K562 (cell line): ENCODE results near the gene SYK. TPM values are rescaled to one million over a fixed set of nuclear protein-coding genes. Genes with fewer than 3 reads are reported as not detected.
A peak's percentile ranks its signal among the peaks of the same experiment; 100 is the strongest.

Experiments
- BRD9 ChIP-seq: fragments of 450-650 bp; IDR thresholded peaks from 2 replicates; pipeline ENCODE4 v1.6.1; 2018; ENCODE audit warnings: low read depth; ENCODE audit not compliant: partially characterized antibody
- E2F3 ChIP-seq: fragments of 250-450 bp; sonication (Bioruptor Pico); IDR thresholded peaks from 2 replicates; pipeline ENCODE4 v1.4.0; 2020; ENCODE audit warnings: mild to moderate bottlenecking
- EP400 ChIP-seq: fragments of 450-650 bp; IDR thresholded peaks from 2 replicates; pipeline ENCODE4 v1.6.1; 2017; ENCODE audit warnings: antibody characterized with exemption, mild to moderate bottlenecking, moderate library complexity
- ETV6 ChIP-seq, 3 experiments: fragments of 150-350 bp in 1 of 3; sonication (generic) in 1 of 3; formaldehyde crosslinking in 1 of 3; IDR thresholded peaks; 2 replicates each; pipeline versions ENCODE4 v1.6.1 to v1.8.0; 2014 to 2022; ENCODE audit warnings: borderline replicate concordance in 2 of 3, low read depth in 2 of 3, antibody characterized with exemption in 1 of 3, low read length in 1 of 3, mild to moderate bottlenecking in 1 of 3, missing genetic modification reagents in 1 of 3
- FOS ChIP-seq: IDR thresholded peaks from 3 replicates; pipeline ENCODE4 v1.6.1; 2011; ENCODE audit not compliant: insufficient read length; ENCODE audit errors: extremely low read depth
- FOXM1 ChIP-seq, 2 experiments: fragments of 450-650 bp in 1 of 2; sonication (generic) in 1 of 2; formaldehyde crosslinking in 1 of 2; IDR thresholded peaks; 2 replicates each; pipeline versions ENCODE4 v1.6.1 to v1.9.0; 2017 to 2022; ENCODE audit warnings: low read depth in 2 of 2, mild to moderate bottlenecking in 2 of 2, missing genetic modification reagents in 1 of 2, moderate library complexity in 1 of 2
- KLF1 ChIP-seq: fragments of 450-650 bp; IDR thresholded peaks from 2 replicates; pipeline ENCODE4 v1.6.1; 2016; ENCODE audit warnings: missing genetic modification characterization, missing compliant biosample characterization
- MAX ChIP-seq: sonication (generic); formaldehyde crosslinking; IDR thresholded peaks from 2 replicates; pipeline ENCODE4 v1.9.0; 2022; ENCODE audit warnings: mild to moderate bottlenecking, missing genetic modification reagents
- MCM5 ChIP-seq: fragments of 450-650 bp; IDR thresholded peaks from 2 replicates; pipeline ENCODE4 v1.6.1; 2016; ENCODE audit warnings: low read depth
- MYNN ChIP-seq, 2 experiments: sonication (generic); formaldehyde crosslinking in 1 of 2; IDR thresholded peaks; 2 replicates each; pipeline versions ENCODE4 v1.5.0 to v1.6.1; 2016 to 2020; ENCODE audit warnings: antibody characterized with exemption in 1 of 2, missing genetic modification reagents in 1 of 2
- NONO ChIP-seq, 2 experiments: fragments of 200-400 bp in 1 of 2; fragments of 450-650 bp in 1 of 2; formaldehyde crosslinking in 1 of 2; IDR thresholded peaks; 2 replicates each; pipeline ENCODE4 v1.6.1; 2017; ENCODE audit warnings: low read depth in 2 of 2, mild to moderate bottlenecking in 2 of 2, moderate library complexity in 2 of 2, low read length in 1 of 2
- NRF1 ChIP-seq, 2 experiments: fragments of 450-650 bp; IDR thresholded peaks in 1 of 2; conservative IDR thresholded peaks in 1 of 2; 2 replicates each; pipeline ENCODE4 v1.6.1; 2014; ENCODE audit warnings: mild to moderate bottlenecking in 2 of 2
- PHF20 ChIP-seq: fragments of 450-650 bp; IDR thresholded peaks from 2 replicates; pipeline ENCODE4 v1.6.1; 2018; ENCODE audit not compliant: partially characterized antibody
- POLR2A ChIP-seq: fragments of 450-650 bp; conservative IDR thresholded peaks from 2 replicates; pipeline ENCODE4 v1.6.1; 2016
- POLR2AphosphoS2 ChIP-seq: IDR thresholded peaks from 2 replicates; pipeline ENCODE4 v1.6.1; 2012; ENCODE audit warnings: low read length, improper control_type of control experiment
- POLR2G ChIP-seq: fragments of 200-400 bp; formaldehyde crosslinking; IDR thresholded peaks from 2 replicates; pipeline ENCODE4 v1.6.1; 2017; ENCODE audit warnings: low read depth, mild to moderate bottlenecking, antibody characterized with exemption, low read length, moderate library complexity
- POLR2H ChIP-seq: IDR thresholded peaks from 2 replicates; pipeline ENCODE4 v1.6.1; 2016; ENCODE audit warnings: missing genetic modification characterization, low read depth, mild to moderate bottlenecking, control low read depth, missing compliant biosample characterization, moderate library complexity
- SP2 ChIP-seq: IDR thresholded peaks from 2 replicates; pipeline ENCODE4 v1.6.1; 2011; ENCODE audit warnings: mild to moderate bottlenecking, low read depth, low read length, moderate library complexity; ENCODE audit not compliant: poor library complexity, severe bottlenecking; ENCODE audit errors: extremely low read depth
- SRF ChIP-seq, 2 experiments: fragments of 250-450, 450-650 bp in 1 of 2; sonication (Bioruptor Pico) in 1 of 2; sonication (generic) in 1 of 2; formaldehyde crosslinking; IDR thresholded peaks; 2 replicates each; pipeline versions ENCODE4 v1.5.0 to v1.5.1; 2020 to 2022; ENCODE audit warnings: mild to moderate bottlenecking in 1 of 2, missing genetic modification reagents in 1 of 2
- TAF7 ChIP-seq: fragments of 450-650 bp; IDR thresholded peaks from 2 replicates; pipeline ENCODE4 v1.6.1; 2016; ENCODE audit warnings: missing genetic modification characterization, missing compliant biosample characterization
- XRCC3 ChIP-seq: fragments of 450-650 bp; IDR thresholded peaks from 2 replicates; pipeline ENCODE4 v1.6.1; 2017; ENCODE audit warnings: mild to moderate bottlenecking, moderate library complexity
- YBX1 ChIP-seq: fragments of 450-650 bp; IDR thresholded peaks from 2 replicates; pipeline ENCODE4 v1.7.1; 2016; ENCODE audit warnings: mild to moderate bottlenecking
- ZEB2 ChIP-seq: fragments of 450-650 bp; IDR thresholded peaks from 2 replicates; pipeline ENCODE4 v1.6.1; 2016
- ZFX ChIP-seq: sonication (generic); formaldehyde crosslinking; IDR thresholded peaks from 2 replicates; pipeline ENCODE4 v1.8.0; 2022; ENCODE audit warnings: mild to moderate bottlenecking, missing genetic modification reagents, moderate library complexity
- ZNF232 ChIP-seq: sonication (generic); formaldehyde crosslinking; IDR thresholded peaks from 2 replicates; pipeline ENCODE4 v1.8.0; 2022; ENCODE audit warnings: mild to moderate bottlenecking, missing genetic modification reagents
- polyA plus RNA-seq, 8 experiments: library from polyadenylated mRNA; depleted of rRNA in 4 of 8; stranded (reverse) in 5 of 8; unstranded in 3 of 8; fragments of >200 nt; fragmentation: Nextera tagmentation in 2 of 8; fragmentation: Illumina TruSeq in 1 of 8; extraction: Ambion mirVana in 2 of 8; extraction: Trizol in 1 of 8; gene quantifications; 2 replicates each; pipeline versions ENCODE4 v1.2.1 to v1.2.3, GENCODE V29; 2011 to 2014; ENCODE audit warnings: inconsistent platforms in 1 of 8, missing spikeins in 1 of 8
- total RNA-seq, 7 experiments: library from RNA; depleted of rRNA in 6 of 7; stranded (reverse); fragments of >200 nt in 6 of 7; fragmentation: Illumina TruSeq in 2 of 7; extraction: Trizol in 2 of 7; gene quantifications; 2 replicates each; pipeline versions ENCODE4 v1.2.1 to v1.2.3, GENCODE V29; 2011 to 2021; ENCODE audit warnings: low replicate concordance in 1 of 7
- TF ChIP-seq, protein P1 (sequence below), 2 experiments: fragments of 450-650 bp; conservative IDR thresholded peaks; 2 replicates each; pipeline ENCODE4 v1.6.1; 2017; ENCODE audit warnings: mild to moderate bottlenecking in 2 of 2, moderate library complexity in 2 of 2
- TF ChIP-seq, protein P2 (sequence below): sonication (generic); formaldehyde crosslinking; IDR thresholded peaks from 2 replicates; pipeline ENCODE4 v1.9.0; 2022; ENCODE audit warnings: mild to moderate bottlenecking, missing genetic modification reagents

The SYK gene
- total and polyA plus RNA-seq, 9 of the 15 experiments (the other 6 are each of a cell fraction or from before 2014, with no cell fraction given) = 3.9 to 32.7 (median 16.7) TPM

- TF ChIP-seq FOXM1 (IDR thresholded peaks at IDR 0.05; ENCODE audit: low read depth) (no peak), FOXM1 (CRISPR knock-in tag; IDR thresholded peaks at IDR 0.05; ENCODE audit: low read depth) (no peak), ZFX (CRISPR knock-in tag) (peak; percentile 89; the same call in 1 of the 2 replicates), KLF1 (tag) (0 out of 2 replicates have a peak, but pooled peaks have one; percentile 80), E2F3 (CRISPR knock-in tag) (peak; percentile 55; the same call in 1 of the 2 replicates), SRF (CRISPR knock-in tag; IDR thresholded peaks at IDR 0.05) (no peak), EP400 (no peak), ZEB2 (peak; percentile 76), POLR2A (peak; percentile 62), ETV6 (IDR thresholded peaks at IDR 0.05; ENCODE audit: borderline replicate concordance in 1 of 2, low read depth in 2 of 2, low read length in 1 of 2) (peak; percentile 56 to 81; a peak in 3 of 4 replicates), ETV6 (CRISPR knock-in tag; IDR thresholded peaks at IDR 0.05; ENCODE audit: borderline replicate concordance) (no peak), SP2 (no peak), YBX1 (no peak), MYNN (IDR thresholded peaks at IDR 0.05) (no peak), MYNN (CRISPR knock-in tag; IDR thresholded peaks at IDR 0.05) (no peak), TAF7 (tag) (no peak), XRCC3 (no peak), POLR2G (peak; percentile 93), POLR2AphosphoS2 (no peak), MAX (CRISPR knock-in tag) (peak; percentile 86), NONO (IDR thresholded peaks at IDR 0.05; ENCODE audit: low read depth in 2 of 2, low read length in 1 of 2) (peak in 1 of 2 experiments; percentile 39; a peak in 1 of 4 replicates), NRF1 (conservative IDR thresholded peaks at IDR 0.05 in 1 of 2, IDR thresholded peaks at IDR 0.05 in 1 of 2) (peak; percentile 22 to 29; a peak in 2 of 4 replicates), MCM5 (no peak), FOS (no peak), BRD9 (no peak), PHF20 (peak; percentile 9), ZNF232 (CRISPR knock-in tag) (no peak), POLR2H (tag) (peak; percentile 10; the same call in 1 of the 2 replicates)
- TF ChIP-seq, protein P1, sequence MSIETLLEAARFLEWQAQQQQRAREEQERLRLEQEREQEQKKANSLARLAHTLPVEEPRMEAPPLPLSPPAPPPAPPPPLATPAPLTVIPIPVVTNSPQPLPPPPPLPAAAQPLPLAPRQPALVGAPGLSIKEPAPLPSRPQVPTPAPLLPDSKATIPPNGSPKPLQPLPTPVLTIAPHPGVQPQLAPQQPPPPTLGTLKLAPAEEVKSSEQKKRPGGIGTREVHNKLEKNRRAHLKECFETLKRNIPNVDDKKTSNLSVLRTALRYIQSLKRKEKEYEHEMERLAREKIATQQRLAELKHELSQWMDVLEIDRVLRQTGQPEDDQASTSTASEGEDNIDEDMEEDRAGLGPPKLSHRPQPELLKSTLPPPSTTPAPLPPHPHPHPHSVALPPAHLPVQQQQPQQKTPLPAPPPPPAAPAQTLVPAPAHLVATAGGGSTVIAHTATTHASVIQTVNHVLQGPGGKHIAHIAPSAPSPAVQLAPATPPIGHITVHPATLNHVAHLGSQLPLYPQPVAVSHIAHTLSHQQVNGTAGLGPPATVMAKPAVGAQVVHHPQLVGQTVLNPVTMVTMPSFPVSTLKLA (conservative IDR thresholded peaks at IDR 0.05) = 0 out of 4 replicates have a peak, but pooled peaks of 1 of the 2 experiments have one; percentile 31
- TF ChIP-seq, protein P2, sequence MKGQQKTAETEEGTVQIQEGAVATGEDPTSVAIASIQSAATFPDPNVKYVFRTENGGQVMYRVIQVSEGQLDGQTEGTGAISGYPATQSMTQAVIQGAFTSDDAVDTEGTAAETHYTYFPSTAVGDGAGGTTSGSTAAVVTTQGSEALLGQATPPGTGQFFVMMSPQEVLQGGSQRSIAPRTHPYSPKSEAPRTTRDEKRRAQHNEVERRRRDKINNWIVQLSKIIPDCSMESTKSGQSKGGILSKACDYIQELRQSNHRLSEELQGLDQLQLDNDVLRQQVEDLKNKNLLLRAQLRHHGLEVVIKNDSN (CRISPR knock-in tag) = no peak
These were observed at the start of gene SYK (continued) for GRCh38 chr9:90801241-90801972.
